Measurements from ENCODE around the gene TFDP1. TPM values are rescaled to one million over a fixed set of nuclear protein-coding genes. Genes with fewer than 3 reads are reported as not detected.

Gene TFDP1
- polyA plus RNA-seq, 1 of the 3 experiments (the other 2 are of a cell fraction), result 76.7 TPM

GRCh38 chr13:113652404-113653263, 68.1 kb downstream of the TFDP1 start:
- Histone ChIP-seq H3K27me3 (ENCODE audit: insufficient read depth) (no peaks in the 10 kb centered on the region), H3K36me3 (replicated peaks in 1 of 2; ENCODE audit: control insufficient read depth in 1 of 2, insufficient read depth in 2 of 2, low read length in 1 of 2) (no peaks in the 10 kb centered on the region), H2AFZ (ENCODE audit: low read depth) (no peak overlapping the region), H3K27ac (ENCODE audit: low read depth in 2 of 2, low read length in 1 of 2) (no peak overlapping the region), H3K79me2 (ENCODE audit: insufficient read depth) (no peaks in the 10 kb centered on the region), H3F3A (replicated peaks; ENCODE audit: insufficient read depth) (no peaks in the 10 kb centered on the region), H3K9me2 (no peaks in the 10 kb centered on the region), H3K9ac (no peak overlapping the region), H3K4me2 (no peak overlapping the region), H3K4me3 (ENCODE audit: low read depth in 2 of 2, low read length in 1 of 2) (no peak overlapping the region), H3K4me1 (ENCODE audit: control insufficient read depth in 1 of 2, insufficient read depth in 2 of 2, low read depth in 1 of 2, low read length in 1 of 2) (peaks cover 4 to 11% of the 10 kb centered on the region in 2 experiments; a peak in 2 of 4 replicates), H4K20me1 (ENCODE audit: insufficient read depth) (no peaks in the 10 kb centered on the region), H3K9me3 (no peaks in the 10 kb centered on the region)
- WGBS (ENCODE audit: low lambda C conversion rate), result 91% methylated on average over 19 of the region's 24 CpGs
- CTCF ChIA-PET, result interaction anchor here (2.2 kb wide), 1 partner anchor 72 kb away, joined by 9 read pairs; no protein-coding TSS in a partner anchor
- DNase-seq, result no peak
- POLR2A ChIA-PET, result no interaction called here
- no peak for TF ChIP-seq MEF2A (IDR thresholded peaks at IDR 0.05; ENCODE audit: borderline replicate concordance, low read depth)
- no peak for TF ChIP-seq RCOR1 (IDR thresholded peaks at IDR 0.05; ENCODE audit: low read length)
- TF ChIP-seq IRF3 (IDR thresholded peaks at IDR 0.05; ENCODE audit: low read depth, low read length), result no peak
- no peak for TF ChIP-seq MXI1 (IDR thresholded peaks at IDR 0.05; ENCODE audit: low read depth, low read length)
- no peak for TF ChIP-seq TEAD4 (IDR thresholded peaks at IDR 0.05; ENCODE audit: borderline replicate concordance, insufficient read depth)
- TF ChIP-seq USF1 (IDR thresholded peaks at IDR 0.05; ENCODE audit: borderline replicate concordance, low read depth), result no peak
- no peak for TF ChIP-seq ZBTB33 (IDR thresholded peaks at IDR 0.05; ENCODE audit: borderline replicate concordance, low read depth)
- TF ChIP-seq REST (IDR thresholded peaks at IDR 0.05; ENCODE audit: low read depth, low read length), result no peak
- TF ChIP-seq TAF1 (IDR thresholded peaks at IDR 0.05; ENCODE audit: borderline replicate concordance, low read depth, low read length), result no peak
- TF ChIP-seq TCF12 (IDR thresholded peaks at IDR 0.05), result no peak
- no peak for TF ChIP-seq FOXM1 (IDR thresholded peaks at IDR 0.05; ENCODE audit: low read depth)
- TF ChIP-seq GATA2 (CRISPR knock-in tag; IDR thresholded peaks at IDR 0.05), result no peak
- TF ChIP-seq RAD21 (IDR thresholded peaks at IDR 0.05; ENCODE audit: low read length), result no peak
- no peak for TF ChIP-seq EP300 (IDR thresholded peaks at IDR 0.05; ENCODE audit: borderline replicate concordance in 1 of 2, low read depth in 1 of 2, low read length in 1 of 2)
- TF ChIP-seq USF2 (IDR thresholded peaks at IDR 0.05; ENCODE audit: borderline replicate concordance, low read depth, low read length), result no peak

Data from SK-N-SH (cell line).